IMR-90 (cell line): Measurements from ENCODE around the gene SIPA1.

Experiments
- CEBPB ChIP-seq: IDR thresholded peaks from 2 replicates; pipeline ENCODE4 v1.6.1; 2012; ENCODE audit warnings: low read depth, low read length, improper control_type of control experiment
- CHD1 ChIP-seq: IDR thresholded peaks from 2 replicates; pipeline ENCODE4 v1.6.1; 2012; ENCODE audit warnings: low read depth, low read length, improper control_type of control experiment
- FOS ChIP-seq: fragments of 150-350 bp; IDR thresholded peaks from 2 replicates; pipeline ENCODE4 v1.6.1; 2016; ENCODE audit warnings: low read depth, low read length
- MAFK ChIP-seq: IDR thresholded peaks from 2 replicates; pipeline ENCODE4 v1.6.1; 2012; ENCODE audit warnings: low read depth, low read length, improper control_type of control experiment
- NFE2L2 ChIP-seq: fragments of 150-350 bp; IDR thresholded peaks from 2 replicates; pipeline ENCODE4 v1.6.1; 2016; ENCODE audit warnings: low read depth, mild to moderate bottlenecking, low read length
- POLR2A ChIP-seq: IDR thresholded peaks from 2 replicates; pipeline ENCODE4 v1.6.1; 2012; ENCODE audit warnings: mild to moderate bottlenecking, low read depth, low read length
- RAD21 ChIP-seq: IDR thresholded peaks from 2 replicates; pipeline ENCODE4 v1.6.1; 2012; ENCODE audit warnings: low read length, improper control_type of control experiment
- RFX5 ChIP-seq: IDR thresholded peaks from 2 replicates; pipeline ENCODE4 v1.8.0; 2012; ENCODE audit warnings: low read depth, mild to moderate bottlenecking, low read length, moderate library complexity
- SMC3 ChIP-seq: fragments of 150-350 bp; IDR thresholded peaks from 2 replicates; pipeline ENCODE4 v1.6.1; 2016; ENCODE audit warnings: low read depth, mild to moderate bottlenecking, antibody characterized with exemption, low read length, moderate library complexity
- TF ChIP-seq, protein P1 (sequence below): conservative IDR thresholded peaks from 2 replicates; pipeline ENCODE4 v1.5.1; 2012; ENCODE audit warnings: mild to moderate bottlenecking, low read depth, low read length, improper control_type of control experiment

GRCh38 chr11:65643971-65644370 is 6.1 kb downstream of the SIPA1 start:
- no peak for TF ChIP-seq POLR2A
- TF ChIP-seq, protein P1, sequence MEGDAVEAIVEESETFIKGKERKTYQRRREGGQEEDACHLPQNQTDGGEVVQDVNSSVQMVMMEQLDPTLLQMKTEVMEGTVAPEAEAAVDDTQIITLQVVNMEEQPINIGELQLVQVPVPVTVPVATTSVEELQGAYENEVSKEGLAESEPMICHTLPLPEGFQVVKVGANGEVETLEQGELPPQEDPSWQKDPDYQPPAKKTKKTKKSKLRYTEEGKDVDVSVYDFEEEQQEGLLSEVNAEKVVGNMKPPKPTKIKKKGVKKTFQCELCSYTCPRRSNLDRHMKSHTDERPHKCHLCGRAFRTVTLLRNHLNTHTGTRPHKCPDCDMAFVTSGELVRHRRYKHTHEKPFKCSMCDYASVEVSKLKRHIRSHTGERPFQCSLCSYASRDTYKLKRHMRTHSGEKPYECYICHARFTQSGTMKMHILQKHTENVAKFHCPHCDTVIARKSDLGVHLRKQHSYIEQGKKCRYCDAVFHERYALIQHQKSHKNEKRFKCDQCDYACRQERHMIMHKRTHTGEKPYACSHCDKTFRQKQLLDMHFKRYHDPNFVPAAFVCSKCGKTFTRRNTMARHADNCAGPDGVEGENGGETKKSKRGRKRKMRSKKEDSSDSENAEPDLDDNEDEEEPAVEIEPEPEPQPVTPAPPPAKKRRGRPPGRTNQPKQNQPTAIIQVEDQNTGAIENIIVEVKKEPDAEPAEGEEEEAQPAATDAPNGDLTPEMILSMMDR: no peak
- no peak for TF ChIP-seq CEBPB
- TF ChIP-seq RFX5: no peak
- TF ChIP-seq RAD21: no peak
- no peak for TF ChIP-seq NFE2L2
- no peak for TF ChIP-seq MAFK
- TF ChIP-seq FOS: no peak
- no peak for TF ChIP-seq CHD1
- no peak for TF ChIP-seq SMC3
